Astrocyte of the spinal cord (primary cell): ENCODE measurements around the gene GPD1L.

ENCODE experiments used
- DNase-seq: peaks from one replicate; pipeline ENCODE4 v3.0.0; 2011; ENCODE audit warnings: low read depth, low spot score
- H3K4me3 ChIP-seq: 2 replicates; pipeline ENCODE4 v1.5.1; 2011; ENCODE audit warnings: low read depth, mild to moderate bottlenecking, low read length, moderate library complexity
- CTCF ChIP-seq: IDR thresholded peaks from 2 replicates; pipeline ENCODE4 v1.5.1; 2012; ENCODE audit warnings: low read depth, mild to moderate bottlenecking, low read length, inconsistent platforms
- in situ Hi-C: cut with HindIII; loops from 2 replicates; pipeline ENCODE4 v1.10.0; 2017; ENCODE audit warnings: low sequenced_read_pairs

The GPD1L gene

GRCh38 chr3:32195995-32196540, 89.6 kb downstream of the GPD1L start:
- in situ Hi-C loops = no loop called here
- no peak for DNase-seq
- H3K4me3 ChIP-seq = no peak overlapping the region
- no peak for TF ChIP-seq CTCF

DNA sequence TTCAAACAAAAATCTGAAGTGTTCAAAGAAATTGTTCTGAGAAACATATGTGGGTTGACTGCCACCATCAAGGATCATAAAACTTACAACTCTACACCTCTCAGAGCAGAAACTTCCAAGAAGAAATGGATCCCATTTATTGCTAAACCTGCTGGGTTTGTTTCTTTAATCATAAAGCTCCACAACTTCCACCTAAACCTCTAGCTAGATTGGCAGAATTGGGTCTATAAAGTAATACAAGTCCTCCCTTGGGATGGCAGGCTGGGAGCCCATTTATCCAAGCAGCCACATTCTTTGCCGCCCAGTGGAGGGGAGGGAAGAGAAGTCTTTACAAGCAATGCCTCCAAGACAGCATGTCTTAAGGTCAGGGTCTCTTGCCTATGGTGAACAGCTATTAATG, 91.6 kb downstream of the GPD1L start:
- no peak for DNase-seq
- no peak overlapping the region for H3K4me3 ChIP-seq
- in situ Hi-C loops = no loop called here
- TF ChIP-seq CTCF = no peak

GRCh38 chr3:32198714-32199113, 92.3 kb downstream of the GPD1L start:
- in situ Hi-C loops = no loop called here
- TF ChIP-seq CTCF = no peak
- H3K4me3 ChIP-seq = no peak overlapping the region
- DNase-seq = no peak

DNA sequence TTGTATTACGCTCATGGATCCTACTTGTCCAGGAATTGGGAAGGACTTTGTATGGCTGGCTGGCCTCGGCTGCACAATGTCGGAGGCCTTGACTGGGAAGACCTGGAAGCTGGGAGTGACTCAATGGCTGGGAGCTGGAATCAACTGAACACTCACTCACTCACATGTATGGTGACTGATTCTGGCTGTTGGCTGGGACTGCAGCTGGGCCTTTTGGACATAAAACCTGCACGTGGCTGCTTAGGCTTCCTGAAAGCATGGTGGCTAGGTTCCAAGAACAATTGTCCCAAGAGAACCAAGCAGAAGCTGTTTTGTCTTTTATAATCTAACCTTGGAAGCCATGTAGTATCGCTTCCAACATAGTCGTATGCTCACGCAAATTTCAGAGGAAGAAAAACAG, 94.1 kb downstream of the GPD1L start:
- in situ Hi-C loops = no loop called here
- no peak overlapping the region for H3K4me3 ChIP-seq
- TF ChIP-seq CTCF = no peak
- peak; percentile 21 for DNase-seq

DNA sequence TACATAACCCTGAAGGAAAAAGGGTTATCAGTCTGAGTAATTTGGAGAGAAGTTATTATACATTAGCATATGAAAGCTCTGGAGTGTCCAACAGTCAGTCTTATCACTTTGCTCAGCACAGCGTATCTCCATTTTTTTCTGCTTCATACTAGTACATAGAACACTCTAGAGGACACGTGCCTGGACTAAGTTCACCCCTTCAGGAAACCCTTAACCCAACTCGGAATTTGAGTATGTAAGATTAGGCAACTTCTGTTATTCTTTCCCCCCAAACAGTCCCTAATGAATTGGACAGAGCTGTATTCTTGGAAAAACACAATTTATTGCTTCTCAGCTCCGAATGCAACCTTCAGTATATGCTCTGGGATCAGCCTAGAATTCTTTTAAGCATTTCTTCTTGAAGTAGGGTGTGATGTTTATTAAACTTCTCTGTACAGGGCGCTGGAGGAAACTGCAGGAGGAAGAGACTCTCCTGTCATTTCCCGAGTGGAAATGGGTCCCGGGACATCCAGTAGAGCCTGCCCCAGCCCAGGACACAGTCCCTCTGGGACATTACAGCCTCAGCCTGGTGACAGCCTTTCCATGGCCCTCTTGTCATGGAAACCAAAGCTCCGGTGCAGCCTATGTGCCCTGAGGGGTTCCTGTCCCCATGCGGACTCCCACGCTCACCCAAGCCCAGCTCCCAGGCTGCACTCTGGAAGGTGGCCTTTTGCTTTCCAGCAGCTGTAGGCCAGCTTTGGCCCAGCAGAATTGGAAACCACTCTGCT, 94.8 kb downstream of the GPD1L start:
- no peak for DNase-seq
- no peak overlapping the region for H3K4me3 ChIP-seq
- in situ Hi-C loops = no loop called here
- no peak for TF ChIP-seq CTCF

DNA sequence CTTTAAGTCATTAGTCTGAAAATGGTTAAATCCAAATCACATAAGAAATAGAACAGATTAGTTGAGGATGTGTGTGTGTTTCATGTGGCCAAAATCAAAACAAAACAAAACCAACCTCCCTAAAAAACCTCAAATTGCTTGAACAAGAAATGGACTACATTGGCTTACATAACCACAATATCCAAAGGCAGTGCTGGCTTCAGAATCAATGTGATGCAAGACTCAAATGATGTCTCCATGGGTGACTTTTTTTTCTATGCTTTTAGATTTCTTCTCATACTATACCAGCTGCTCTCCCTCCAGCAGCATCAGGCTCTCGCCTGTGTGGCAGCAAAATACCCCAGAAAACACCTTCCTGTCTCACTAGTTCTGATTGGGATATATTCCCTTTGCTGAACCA, 96.1 kb downstream of the GPD1L start:
- no peak for TF ChIP-seq CTCF
- in situ Hi-C loops = no loop called here
- H3K4me3 ChIP-seq = no peak overlapping the region
- no peak for DNase-seq
